ENCODE measurements around the gene ECPAS.

The ECPAS gene

GRCh38 chr9:111484572-111484894 lies 350 bp upstream of the ECPAS start:
- no peak for DNase-seq

GRCh38 chr9:111483439-111483857 lies 735 bp downstream of the ECPAS start:
- peak; percentile 81 to 88 for DNase-seq
- TF ChIP-seq POLR2A (IDR thresholded peaks at IDR 0.05; ENCODE audit: low read length) (no peak), GATA1 (IDR thresholded peaks at IDR 0.05; ENCODE audit: low read depth, low read length) (no peak)

More at GRCh38 chr9:111484572-111484894, 350 bp upstream of the ECPAS start:
- no peak for TF ChIP-seq POLR2A (IDR thresholded peaks at IDR 0.05; ENCODE audit: low read length)
- no peak for TF ChIP-seq GATA1 (IDR thresholded peaks at IDR 0.05; ENCODE audit: low read depth, low read length)

DNA sequence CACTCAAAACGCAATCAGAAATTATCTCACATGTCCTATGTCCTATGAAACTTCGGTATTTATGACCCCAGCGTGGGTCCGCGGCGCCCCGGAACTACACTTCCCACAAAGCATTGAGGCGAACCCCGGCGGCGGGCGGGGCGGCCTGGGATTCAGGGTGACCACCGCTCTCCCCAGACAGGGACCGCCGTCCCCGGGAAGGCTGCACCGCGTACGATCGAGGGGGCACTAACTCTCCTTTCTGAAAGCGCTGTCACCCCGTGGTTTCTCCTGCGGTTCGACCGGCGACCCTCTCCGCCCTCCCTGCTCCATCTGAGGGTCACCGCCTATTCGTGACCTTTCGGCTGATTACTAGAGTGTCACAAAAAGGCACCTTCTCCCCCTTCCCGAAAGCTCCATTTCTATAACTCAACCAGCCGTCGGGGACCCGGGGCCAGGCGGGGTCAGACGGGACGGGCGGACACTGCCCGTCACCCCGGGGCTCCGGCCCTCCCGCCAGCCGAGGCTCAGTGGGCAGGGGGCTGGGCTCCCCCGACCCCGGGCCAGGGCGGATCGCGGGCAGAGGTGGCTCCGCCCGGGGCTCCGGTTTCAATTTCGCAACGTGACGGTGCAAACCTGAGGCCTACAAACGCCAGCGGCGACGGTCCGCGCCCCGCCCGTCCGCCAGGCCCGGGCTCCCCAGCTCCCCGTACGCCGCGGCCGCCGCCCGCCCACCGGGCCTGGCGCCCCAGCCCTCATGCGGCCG lies 1.3 kb downstream of the ECPAS start:
- DNase-seq: peak; percentile 84 to 90
- no peak for TF ChIP-seq GATA1 (IDR thresholded peaks at IDR 0.05; ENCODE audit: low read depth, low read length)
- peak; percentile 71 for TF ChIP-seq POLR2A (IDR thresholded peaks at IDR 0.05; ENCODE audit: low read length)

GRCh38 chr9:111481885-111482636 lies 2.1 kb downstream of the ECPAS start:
- TF ChIP-seq POLR2A (IDR thresholded peaks at IDR 0.05; ENCODE audit: low read length) (no peak), GATA1 (IDR thresholded peaks at IDR 0.05; ENCODE audit: low read depth, low read length) (no peak)
- DNase-seq: peak; percentile 24 to 34

DNA sequence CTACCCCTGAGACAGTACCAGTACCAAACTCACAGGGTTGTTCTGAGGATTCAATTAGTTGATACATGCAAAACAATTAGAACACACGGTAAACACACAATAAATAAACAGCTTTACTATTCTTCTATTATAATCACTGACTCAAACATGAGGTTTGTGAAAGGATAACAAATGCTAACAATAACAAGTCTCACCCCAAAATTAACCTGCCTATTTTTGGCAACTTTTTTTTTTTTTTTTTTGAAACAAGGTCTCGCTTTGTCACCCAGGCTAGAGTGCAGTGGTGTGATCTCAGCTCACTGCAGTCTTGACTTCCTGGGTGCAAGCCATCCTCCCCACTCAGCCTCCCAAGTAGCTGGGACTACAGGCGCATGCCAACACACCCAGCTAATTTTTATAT lies 6.5 kb downstream of the ECPAS start:
- TF ChIP-seq POLR2A (IDR thresholded peaks at IDR 0.05; ENCODE audit: low read length): no peak
- TF ChIP-seq GATA1 (IDR thresholded peaks at IDR 0.05; ENCODE audit: low read depth, low read length): no peak
- no peak for DNase-seq

DNA sequence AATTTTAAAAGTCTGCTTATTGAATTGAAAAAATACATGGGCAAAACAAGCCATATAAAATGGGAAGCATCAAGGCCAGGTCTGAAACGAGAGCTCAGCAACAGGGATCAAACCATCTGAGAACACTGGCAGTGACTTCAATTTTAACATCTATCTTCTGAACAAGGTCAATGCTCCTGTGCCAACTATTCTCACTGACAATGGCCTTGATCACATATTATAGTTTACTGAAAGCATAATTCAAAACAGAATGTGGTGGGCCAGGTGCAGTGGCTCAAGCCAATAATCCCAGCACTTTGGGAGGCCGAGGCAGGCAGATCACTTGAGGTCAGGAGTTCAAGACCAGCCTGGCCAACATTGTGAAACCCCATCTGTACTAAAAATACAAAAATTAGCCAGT lies 9.0 kb downstream of the ECPAS start:
- TF ChIP-seq GATA1 (IDR thresholded peaks at IDR 0.05; ENCODE audit: low read depth, low read length) (no peak), POLR2A (IDR thresholded peaks at IDR 0.05; ENCODE audit: low read length) (no peak)
- DNase-seq: no peak

- TF ChIP-seq GATA1 (IDR thresholded peaks at IDR 0.05; ENCODE audit: low read depth, low read length) (no peak), POLR2A (IDR thresholded peaks at IDR 0.05; ENCODE audit: low read length) (no peak)
- no peak for DNase-seq
These were observed 9.8 kb downstream of the ECPAS start for GRCh38 chr9:111474385-111474784.

DNA sequence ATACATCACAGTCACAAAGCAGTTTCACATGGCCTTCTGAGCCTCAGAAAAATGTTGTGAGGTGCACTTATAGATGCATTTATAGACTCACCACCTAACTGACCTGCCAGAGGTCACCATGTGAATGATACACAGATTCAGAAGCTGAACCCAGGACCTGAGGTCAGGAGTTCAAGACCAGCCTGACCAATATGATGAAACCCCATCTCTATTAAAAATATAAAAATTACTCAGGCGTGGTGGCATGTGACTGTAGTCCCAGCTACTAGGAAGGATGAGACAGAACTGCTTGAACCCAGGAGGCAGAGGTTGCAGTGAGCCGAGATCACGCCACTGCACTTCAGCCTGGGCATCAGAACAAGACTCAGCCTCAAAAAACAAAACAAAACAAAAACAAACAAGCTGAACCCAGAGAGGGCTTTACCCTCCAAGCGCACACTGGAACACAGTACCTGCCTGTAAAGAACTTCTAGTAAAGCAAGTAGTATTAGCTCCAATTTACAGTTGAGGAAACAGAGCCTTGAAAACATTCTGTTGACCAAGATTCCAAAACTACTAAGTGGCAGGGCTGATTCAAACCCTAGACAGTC lies 16.3 kb downstream of the ECPAS start:
- no peak for TF ChIP-seq GATA1 (IDR thresholded peaks at IDR 0.05; ENCODE audit: low read depth, low read length)
- TF ChIP-seq POLR2A (IDR thresholded peaks at IDR 0.05; ENCODE audit: low read length): no peak
- no peak for DNase-seq

DNA sequence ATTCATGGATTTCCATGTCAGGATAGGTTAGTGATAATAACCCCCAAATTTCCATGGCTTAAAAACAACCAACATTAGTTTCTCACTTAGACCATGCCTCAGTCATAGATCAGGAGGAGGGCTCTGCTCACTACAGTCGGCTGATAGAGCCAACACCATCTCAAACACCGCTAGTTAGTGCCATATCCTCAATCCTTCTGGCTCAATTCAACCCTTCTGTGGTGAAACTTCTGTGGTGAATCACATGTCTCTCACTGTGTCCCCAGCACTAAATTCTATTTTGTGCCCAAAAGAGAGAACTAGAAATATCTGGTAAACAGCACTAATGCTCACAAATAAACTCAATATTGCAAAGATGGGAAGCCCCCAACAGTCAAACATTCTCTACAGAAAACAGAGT lies 21.1 kb downstream of the ECPAS start:
- no peak for TF ChIP-seq POLR2A (IDR thresholded peaks at IDR 0.05; ENCODE audit: low read length)
- no peak for TF ChIP-seq GATA1 (IDR thresholded peaks at IDR 0.05; ENCODE audit: low read depth, low read length)
- DNase-seq: no peak

GRCh38 chr9:111458139-111459009 lies 25.8 kb downstream of the ECPAS start:
- TF ChIP-seq GATA1 (IDR thresholded peaks at IDR 0.05; ENCODE audit: low read depth, low read length) (no peak), POLR2A (IDR thresholded peaks at IDR 0.05; ENCODE audit: low read length) (no peak)
- no peak for DNase-seq

DNA sequence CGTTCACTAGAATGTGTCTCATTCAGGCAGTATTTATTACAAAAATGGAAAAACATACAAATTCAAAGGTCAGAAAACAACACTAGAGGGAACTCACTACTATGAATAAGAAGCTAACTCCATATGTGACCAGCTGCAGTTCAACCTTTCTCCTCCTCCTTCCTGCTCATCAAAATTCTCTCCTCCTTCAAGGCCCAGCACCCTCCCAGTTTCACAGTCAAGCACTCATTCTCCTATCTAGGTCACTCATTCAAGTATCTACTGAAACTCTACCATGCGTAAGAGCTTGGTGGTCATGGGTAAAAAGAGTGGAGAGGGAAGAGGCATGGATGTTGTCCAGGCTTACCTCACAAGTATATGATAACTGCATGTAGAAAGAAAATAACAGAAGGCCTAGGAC lies 27.7 kb downstream of the ECPAS start:
- TF ChIP-seq POLR2A (IDR thresholded peaks at IDR 0.05; ENCODE audit: low read length) (no peak), GATA1 (IDR thresholded peaks at IDR 0.05; ENCODE audit: low read depth, low read length) (no peak)
- no peak for DNase-seq

GRCh38 chr9:111455638-111456037 lies 28.5 kb downstream of the ECPAS start:
- TF ChIP-seq GATA1 (IDR thresholded peaks at IDR 0.05; ENCODE audit: low read depth, low read length) (no peak), POLR2A (IDR thresholded peaks at IDR 0.05; ENCODE audit: low read length) (no peak)
- DNase-seq: no peak

DNA sequence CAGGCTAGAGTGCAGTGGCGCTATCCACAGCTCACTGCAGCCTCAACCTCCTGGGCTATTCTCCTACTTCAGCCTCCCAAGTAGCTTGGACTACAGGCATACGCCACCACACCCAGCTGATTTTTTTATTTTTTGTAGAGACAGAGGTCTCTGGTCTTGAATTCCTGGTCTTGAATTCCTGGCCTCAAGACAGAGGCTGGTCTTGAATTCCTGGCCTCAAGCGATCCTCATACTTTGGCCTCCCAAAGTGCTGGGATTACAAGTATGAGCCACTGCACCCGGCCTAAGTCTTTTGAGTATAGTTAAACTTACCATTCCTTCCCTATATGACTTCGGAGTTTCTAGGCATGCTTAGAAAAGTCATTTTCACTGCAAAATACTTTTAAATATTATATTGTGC lies 29.4 kb downstream of the ECPAS start:
- TF ChIP-seq GATA1 (IDR thresholded peaks at IDR 0.05; ENCODE audit: low read depth, low read length) (no peak), POLR2A (IDR thresholded peaks at IDR 0.05; ENCODE audit: low read length) (no peak)
- DNase-seq: no peak

DNA sequence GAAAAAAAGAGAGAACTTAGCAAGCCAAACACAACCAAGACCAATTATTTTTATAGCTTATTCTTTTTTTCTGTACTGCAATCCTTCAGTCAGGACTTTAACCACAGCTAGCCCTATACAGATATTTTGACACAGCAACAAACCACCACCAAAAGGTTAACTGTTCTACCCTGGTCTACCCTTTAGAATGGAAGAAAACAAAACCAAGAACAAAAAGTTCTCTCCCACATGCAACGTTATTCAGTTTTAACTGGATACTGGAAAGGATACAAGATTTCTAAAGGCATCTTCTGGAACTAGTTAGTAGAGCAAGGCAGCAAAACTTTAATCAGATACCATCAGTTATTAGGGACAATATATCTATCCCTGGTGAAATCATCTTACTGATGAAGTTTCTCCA lies 32.6 kb downstream of the ECPAS start:
- DNase-seq: no peak
- TF ChIP-seq POLR2A (IDR thresholded peaks at IDR 0.05; ENCODE audit: low read length) (no peak), GATA1 (IDR thresholded peaks at IDR 0.05; ENCODE audit: low read depth, low read length) (no peak)

Data from erythroblast (primary cell).